ENCODE data around the gene PPP2R5E.

DNA sequence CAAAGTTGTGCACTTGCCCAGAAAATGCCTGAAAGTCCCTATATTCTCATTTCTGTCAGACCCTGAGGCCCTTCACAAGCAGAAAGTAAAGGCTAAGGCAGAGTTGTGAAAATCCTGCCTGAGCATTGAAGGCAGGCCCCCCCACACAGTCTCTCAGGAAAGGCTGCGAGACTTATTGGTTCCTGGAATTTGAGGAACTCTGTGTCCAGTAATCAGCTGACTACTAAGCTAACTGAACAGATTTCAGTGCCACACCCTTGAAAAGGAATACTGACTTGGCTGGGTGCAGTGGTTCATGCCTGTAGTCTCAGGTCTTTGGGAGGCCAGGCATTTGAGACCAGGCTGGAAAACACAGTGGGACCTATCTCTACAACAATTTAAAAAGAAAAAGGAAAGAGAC is 21.1 kb upstream of the PPP2R5E start:
- TF ChIP-seq YY1 (IDR thresholded peaks at IDR 0.05; ENCODE audit: insufficient read depth, insufficient read length) (no peak), SUZ12 (IDR thresholded peaks at IDR 0.05; ENCODE audit: extremely low read depth, insufficient read depth, insufficient read length) (no peak)
